Duodenal mucosa (tissue), 2 donors: ENCODE data around the gene ZNF205.
"Not testable (repeated sequence)": the region's sequence is repeated elsewhere in the genome, so short reads cannot be mapped to it uniquely, and the experiment has no call there.

Source experiments
- H3K27ac ChIP-seq: one replicate; pipeline ENCODE4 v1.7.0; 2013; ENCODE audit warnings: low read depth, low read length
- H3K27me3 ChIP-seq, 2 donors: one replicate each; pipeline ENCODE4 v1.7.0; 2013; ENCODE audit warnings: low read length in 2 of 2, control low read depth in 1 of 2; ENCODE audit not compliant: insufficient read depth in 2 of 2, control insufficient read depth in 1 of 2
- H3K36me3 ChIP-seq, 2 donors: one replicate each; pipeline ENCODE4 v1.7.0; 2013; ENCODE audit warnings: low read length in 2 of 2, control low read depth in 1 of 2; ENCODE audit not compliant: insufficient read depth in 2 of 2, control insufficient read depth in 1 of 2
- H3K4me1 ChIP-seq, 2 donors: one replicate each; pipeline ENCODE4 v1.7.0; 2013; ENCODE audit warnings: low read length in 2 of 2, control low read depth in 1 of 2; ENCODE audit not compliant: insufficient read depth in 2 of 2, control insufficient read depth in 1 of 2
- H3K4me3 ChIP-seq, 2 donors: one replicate each; pipeline ENCODE4 v1.7.0; 2013; ENCODE audit warnings: low read length in 2 of 2, low read depth in 1 of 2
- H3K9ac ChIP-seq, 2 donors: one replicate each; pipeline ENCODE4 v1.7.0; 2013; ENCODE audit warnings: low read length in 2 of 2, low read depth in 1 of 2
- H3K9me3 ChIP-seq, 2 donors: one replicate each; pipeline ENCODE4 v1.7.0; 2013; ENCODE audit warnings: low read length in 2 of 2, control low read depth in 1 of 2; ENCODE audit not compliant: control insufficient read depth in 1 of 2

Gene ZNF205

GRCh38 chr16:3072148-3072547 lies 40.2 kb upstream of the ZNF205 start:
- peaks cover 0 to 31% of the 10 kb centered on the region in 2 donors for H3K4me1 ChIP-seq
- not testable (repeated sequence) for H3K9me3 ChIP-seq, H3K27ac ChIP-seq, H3K9ac ChIP-seq, H3K4me3 ChIP-seq, H3K27me3 ChIP-seq
- H3K36me3 ChIP-seq = peaks cover 0 to 11% of the 10 kb centered on the region in 2 donors

- Histone ChIP-seq H3K27ac (peak overlapping the region; percentile 10), H3K4me1 (peaks cover 0 to 28% of the 10 kb centered on the region in 2 donors), H3K36me3 (peaks cover 0 to 11% of the 10 kb centered on the region in 2 donors)
- not testable (repeated sequence) for H3K4me3 ChIP-seq, H3K9me3 ChIP-seq, H3K27me3 ChIP-seq, H3K9ac ChIP-seq
Measured at GRCh38 chr16:3072576-3073263, 39.7 kb upstream of the ZNF205 start.

- Histone ChIP-seq H3K27me3 (peaks cover 0 to 6% of the 10 kb centered on the region in 2 donors), H3K4me3 (peak overlapping the region in 1 of 2 donors; percentile 36), H3K9me3 (no peaks in the 10 kb centered on the region), H3K9ac (no peak overlapping the region), H3K36me3 (peaks cover 0 to 6% of the 10 kb centered on the region in 2 donors), H3K27ac (no peak overlapping the region), H3K4me1 (peaks cover 0 to 24% of the 10 kb centered on the region in 2 donors)
Measured at GRCh38 chr16:3073448-3073847, 38.9 kb upstream of the ZNF205 start.

GRCh38 chr16:3074860-3075522 lies 37.4 kb upstream of the ZNF205 start:
- H3K27ac ChIP-seq = peak overlapping the region; percentile 58
- peaks cover 0 to 24% of the 10 kb centered on the region in 2 donors for H3K4me1 ChIP-seq
- H3K27me3 ChIP-seq = peaks cover 0 to 6% of the 10 kb centered on the region in 2 donors
- no peaks in the 10 kb centered on the region for H3K36me3 ChIP-seq
- no peak overlapping the region for H3K9ac ChIP-seq
- no peak overlapping the region for H3K4me3 ChIP-seq
- H3K9me3 ChIP-seq = no peaks in the 10 kb centered on the region

- no peaks in the 10 kb centered on the region for H3K9me3 ChIP-seq
Measured at GRCh38 chr16:3075523-3075915, 36.9 kb upstream of the ZNF205 start.

GRCh38 chr16:3075946-3076345 lies 36.4 kb upstream of the ZNF205 start:
- H3K27ac ChIP-seq, H3K9ac ChIP-seq, H3K9me3 ChIP-seq, H3K4me3 ChIP-seq, H3K27me3 ChIP-seq, H3K36me3 ChIP-seq: not testable (repeated sequence)
- peaks cover 0 to 24% of the 10 kb centered on the region in 2 donors for H3K4me1 ChIP-seq

More at GRCh38 chr16:3075523-3075915, 36.9 kb upstream of the ZNF205 start:
- peak overlapping the region; percentile 58 for H3K27ac ChIP-seq
- H3K4me1 ChIP-seq = peaks cover 0 to 24% of the 10 kb centered on the region in 2 donors
- H3K27me3 ChIP-seq = peaks cover 0 to 6% of the 10 kb centered on the region in 2 donors
- no peaks in the 10 kb centered on the region for H3K36me3 ChIP-seq
- no peak overlapping the region for H3K9ac ChIP-seq
- H3K4me3 ChIP-seq = no peak overlapping the region

GRCh38 chr16:3076577-3076976 lies 35.8 kb upstream of the ZNF205 start:
- H3K9me3 ChIP-seq = no peaks in the 10 kb centered on the region
- peaks cover 0 to 6% of the 10 kb centered on the region in 2 donors for H3K27me3 ChIP-seq
- no peaks in the 10 kb centered on the region for H3K36me3 ChIP-seq
- no peak overlapping the region for H3K4me3 ChIP-seq
- H3K9ac ChIP-seq = no peak overlapping the region
- peaks cover 0 to 22% of the 10 kb centered on the region in 2 donors for H3K4me1 ChIP-seq
- no peak overlapping the region for H3K27ac ChIP-seq

GRCh38 chr16:3080024-3080423 lies 32.4 kb upstream of the ZNF205 start:
- H3K4me1 ChIP-seq = peaks cover 0 to 4% of the 10 kb centered on the region in 2 donors
- no peaks in the 10 kb centered on the region for H3K27me3 ChIP-seq
- H3K4me3 ChIP-seq = no peak overlapping the region
- H3K9ac ChIP-seq = no peak overlapping the region
- no peaks in the 10 kb centered on the region for H3K36me3 ChIP-seq
- no peak overlapping the region for H3K27ac ChIP-seq
- H3K9me3 ChIP-seq = no peaks in the 10 kb centered on the region

- H3K27me3 ChIP-seq, H3K27ac ChIP-seq, H3K9me3 ChIP-seq, H3K4me1 ChIP-seq, H3K9ac ChIP-seq, H3K36me3 ChIP-seq, H3K4me3 ChIP-seq: not testable (repeated sequence)
Measured at GRCh38 chr16:3081957-3082356, 30.4 kb upstream of the ZNF205 start.

- not testable (repeated sequence) for H3K27me3 ChIP-seq, H3K4me3 ChIP-seq, H3K27ac ChIP-seq, H3K9me3 ChIP-seq, H3K36me3 ChIP-seq, H3K9ac ChIP-seq
- H3K4me1 ChIP-seq = peaks cover 13 to 17% of the 10 kb centered on the region in 2 donors
Measured at GRCh38 chr16:3083408-3083807, 29.0 kb upstream of the ZNF205 start.
